Keratinocyte (primary cell): ENCODE results near the gene TLR9. TPM values are rescaled to one million over a fixed set of nuclear protein-coding genes. Genes with fewer than 3 reads are reported as not detected.

ENCODE experiments used
- DNase-seq: peaks from one replicate; pipeline ENCODE4 v3.0.0-alpha.2; 2011; ENCODE audit warnings: low read depth, missing footprints, low spot score
- FAIRE-seq: peaks from 2 replicates; lab custom pipeline; 2011; peaks lifted over from hg19 to GRCh38; lab: Jason Lieb, UNC
- H2AFZ ChIP-seq: 2 replicates; pipeline ENCODE4 v1.6.0; 2012; ENCODE audit warnings: low read length, control low read depth, inconsistent platforms; ENCODE audit not compliant: control insufficient read depth
- H3K27ac ChIP-seq: 2 replicates; pipeline ENCODE4 v1.5.1; 2011; ENCODE audit warnings: low read length; ENCODE audit not compliant: control insufficient read depth, insufficient read depth
- H3K27me3 ChIP-seq: 3 replicates; pipeline ENCODE4 v1.6.0; 2011; ENCODE audit warnings: low read length; ENCODE audit not compliant: control insufficient read depth, insufficient read depth; ENCODE audit errors: extremely low read depth
- H3K36me3 ChIP-seq, 2 experiments: 2 replicates in 1 of 2; 3 replicates in 1 of 2; pipeline ENCODE4 v1.5.1; 2011; ENCODE audit warnings: low read length in 2 of 2, mild to moderate bottlenecking in 1 of 2; ENCODE audit not compliant: control insufficient read depth in 2 of 2, insufficient read depth in 2 of 2; ENCODE audit errors: extremely low read depth in 1 of 2
- H3K4me1 ChIP-seq: 3 replicates; pipeline ENCODE4 v1.5.1; 2011; ENCODE audit warnings: low read length; ENCODE audit not compliant: control insufficient read depth, insufficient read depth; ENCODE audit errors: extremely low read depth
- H3K4me2 ChIP-seq: 3 replicates; pipeline ENCODE4 v1.6.0; 2011; ENCODE audit warnings: low read depth, low read length; ENCODE audit not compliant: control insufficient read depth, insufficient read depth; ENCODE audit errors: extremely low read depth
- H3K4me3 ChIP-seq, 3 experiments: fragments of 200-600 bp in 1 of 3; sonication (generic) in 1 of 3; 2 replicates in 2 of 3; 3 replicates in 1 of 3; pipeline ENCODE4 v1.5.1; 2011 to 2016; ENCODE audit warnings: low read length in 3 of 3, mild to moderate bottlenecking in 3 of 3, control low read depth in 2 of 3, inconsistent platforms in 1 of 3, low read depth in 1 of 3, mixed read lengths in 1 of 3, mixed run types in 1 of 3, moderate library complexity in 1 of 3; ENCODE audit not compliant: control insufficient read depth in 2 of 3, insufficient read depth in 2 of 3; ENCODE audit errors: extremely low read depth in 1 of 3
- H3K79me2 ChIP-seq: 2 replicates; pipeline ENCODE4 v1.6.0; 2012; ENCODE audit warnings: low read length; ENCODE audit not compliant: control insufficient read depth, insufficient read depth
- H3K9ac ChIP-seq: 3 replicates; pipeline ENCODE4 v1.6.0; 2011; ENCODE audit warnings: low read length; ENCODE audit not compliant: control insufficient read depth, insufficient read depth; ENCODE audit errors: extremely low read depth
- H3K9me1 ChIP-seq: 3 replicates; pipeline ENCODE4 v1.6.0; 2011; ENCODE audit warnings: low read length; ENCODE audit not compliant: control insufficient read depth, insufficient read depth; ENCODE audit errors: extremely low read depth
- H3K9me3 ChIP-seq: 2 replicates; pipeline ENCODE4 v1.5.1; 2012; ENCODE audit warnings: low read depth, low read length; ENCODE audit not compliant: control insufficient read depth
- H4K20me1 ChIP-seq: 3 replicates; pipeline ENCODE4 v1.6.0; 2011; ENCODE audit warnings: low read length; ENCODE audit not compliant: control insufficient read depth, insufficient read depth; ENCODE audit errors: extremely low read depth
- CTCF ChIP-seq, 3 experiments: IDR thresholded peaks in 1 of 3; conservative IDR thresholded peaks in 1 of 3; optimal IDR thresholded peaks in 1 of 3; 2 replicates in 2 of 3; 3 replicates in 1 of 3; pipeline versions ENCODE3 to v1.5.1; 2011; ENCODE audit warnings: low read length in 3 of 3, mild to moderate bottlenecking in 3 of 3, moderate library complexity in 2 of 3, control low read depth in 1 of 3, inconsistent platforms in 1 of 3; ENCODE audit not compliant: insufficient read depth in 2 of 3; ENCODE audit errors: extremely low read depth in 1 of 3
- EZH2 ChIP-seq: IDR thresholded peaks from one replicate; pipeline ENCODE4 v1.6.1; 2012; ENCODE audit warnings: inconsistent platforms, mild to moderate bottlenecking, low read length, moderate library complexity
- dilution Hi-C: fragments of 300-500 bp; cut with MboI; formaldehyde crosslinking; loops from one replicate; pipeline ENCODE4 v1.7.0; 2020; ENCODE audit warnings: low sequenced_read_pairs; ENCODE audit not compliant: extremely low pct_ligation_motif_present
- polyA plus RNA-seq, 5 experiments: library from polyadenylated mRNA; depleted of rRNA in 3 of 5; stranded (reverse) in 3 of 5; stranded (forward) in 1 of 5; unstranded in 1 of 5; fragments of >200 nt; gene quantifications; 1 replicate in 1 of 5; 2 replicates in 3 of 5; 3 replicates in 1 of 5; pipeline versions ENCODE4 v1.2.1 to v1.2.3, GENCODE V29; 2011 to 2012; ENCODE audit warnings: missing spikeins in 2 of 5, low read depth in 1 of 5, low replicate concordance in 1 of 5

The TLR9 gene
- polyA plus RNA-seq, 1 donor (not counting 4 experiments of a cell fraction or from before 2014, with no cell fraction given) = not detected

GRCh38 chr3:52230461-52230860, 5.0 kb upstream of the TLR9 start:
- FAIRE-seq = no peak
- Histone ChIP-seq H3K9me3 (no peaks in the 10 kb centered on the region), H3K4me3 (no peak overlapping the region), H3K79me2 (peaks cover 30% of the 10 kb centered on the region), H3K4me1 (no peaks in the 10 kb centered on the region), H4K20me1 (peaks cover 5% of the 10 kb centered on the region), H3K4me2 (no peak overlapping the region), H3K27ac (no peak overlapping the region), H3K36me3 (peaks cover 35 to 46% of the 10 kb centered on the region in 2 experiments), H3K9me1 (no peaks in the 10 kb centered on the region), H3K27me3 (no peaks in the 10 kb centered on the region), H3K9ac (no peak overlapping the region), H2AFZ (no peak overlapping the region)
- dilution Hi-C loops = no loop called here
- no peak for TF ChIP-seq EZH2
- no peak for TF ChIP-seq CTCF (optimal IDR thresholded peaks at IDR 0.05 in 1 of 3, IDR thresholded peaks at IDR 0.05 in 1 of 3, conservative IDR thresholded peaks at IDR 0.05 in 1 of 3; ENCODE audit: extremely low read depth in 1 of 3, insufficient read depth in 2 of 3, low read length in 3 of 3)
- no peak for DNase-seq

DNA sequence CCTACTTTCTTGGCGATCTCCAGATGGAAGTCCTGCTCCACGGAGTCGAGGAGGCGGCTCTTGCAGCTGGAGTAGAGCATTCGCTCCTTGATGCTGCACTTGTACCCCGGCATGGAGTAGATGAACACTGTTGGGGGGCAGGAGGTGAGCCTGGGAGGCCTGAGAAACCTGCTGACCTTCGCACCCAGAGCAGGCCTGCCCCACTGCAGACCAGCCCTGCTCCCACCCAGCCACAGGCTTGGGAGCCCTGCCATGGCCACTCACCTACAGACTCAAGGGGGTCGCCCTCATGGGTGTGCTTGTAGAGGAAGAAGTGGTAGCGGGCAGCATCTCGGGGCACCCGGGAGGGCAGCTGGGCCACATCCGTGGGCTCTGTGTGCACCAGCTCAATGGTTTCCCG, 4.2 kb upstream of the TLR9 start:
- FAIRE-seq (no peak), DNase-seq (no peak)
- dilution Hi-C loops = no loop called here
- Histone ChIP-seq H3K4me3 (no peak overlapping the region), H3K27ac (no peak overlapping the region), H3K4me1 (no peaks in the 10 kb centered on the region), H3K79me2 (peaks cover 22% of the 10 kb centered on the region), H3K4me2 (no peak overlapping the region), H3K9ac (no peak overlapping the region), H2AFZ (no peak overlapping the region), H3K27me3 (no peaks in the 10 kb centered on the region), H3K9me3 (no peaks in the 10 kb centered on the region), H3K9me1 (no peaks in the 10 kb centered on the region), H4K20me1 (peaks cover 3% of the 10 kb centered on the region), H3K36me3 (peaks cover 33 to 42% of the 10 kb centered on the region in 2 experiments)
- TF ChIP-seq EZH2 (no peak), CTCF (optimal IDR thresholded peaks at IDR 0.05 in 1 of 3, IDR thresholded peaks at IDR 0.05 in 1 of 3, conservative IDR thresholded peaks at IDR 0.05 in 1 of 3; ENCODE audit: extremely low read depth in 1 of 3, insufficient read depth in 2 of 3, low read length in 3 of 3) (no peak)
